Liver (tissue), 3 donors: Measurements from ENCODE around the gene MYO18A.

Source experiments
- ATF3 ChIP-seq: IDR thresholded peaks from 2 replicates; pipeline ENCODE4 v1.6.1; 2016; ENCODE audit warnings: antibody characterized with exemption
- EGR1 ChIP-seq, 2 donors: IDR thresholded peaks; 2 replicates each; pipeline ENCODE4 v1.6.1; 2016 to 2018; ENCODE audit warnings: antibody characterized with exemption in 2 of 2, low read depth in 2 of 2
- GABPA ChIP-seq, 2 donors: IDR thresholded peaks in 1 of 2; conservative IDR thresholded peaks in 1 of 2; 2 replicates each; pipeline ENCODE4 v1.6.1; 2016; ENCODE audit warnings: antibody characterized with exemption in 2 of 2, mild to moderate bottlenecking in 1 of 2, moderate library complexity in 1 of 2
- HNF4G ChIP-seq: IDR thresholded peaks from 2 replicates; pipeline ENCODE4 v1.6.1; 2016; ENCODE audit warnings: antibody characterized with exemption
- RAD21 ChIP-seq, 2 donors: IDR thresholded peaks; 2 replicates each; pipeline ENCODE4 v1.6.1; 2016; ENCODE audit warnings: antibody characterized with exemption in 2 of 2, mild to moderate bottlenecking in 2 of 2
- RXRA ChIP-seq, 2 donors: IDR thresholded peaks; 2 replicates each; pipeline ENCODE4 v1.6.1; 2017 to 2018; ENCODE audit warnings: antibody characterized with exemption in 2 of 2, mild to moderate bottlenecking in 1 of 2
- SP1 ChIP-seq: IDR thresholded peaks from 2 replicates; pipeline ENCODE4 v1.6.1; 2018; ENCODE audit warnings: antibody characterized with exemption, mild to moderate bottlenecking
- YY1 ChIP-seq: IDR thresholded peaks from 2 replicates; pipeline ENCODE4 v1.6.1; 2016; ENCODE audit warnings: antibody characterized with exemption, mild to moderate bottlenecking
- ZBTB33 ChIP-seq: IDR thresholded peaks from 2 replicates; pipeline ENCODE4 v1.6.1; 2016; ENCODE audit warnings: antibody characterized with exemption
- TF ChIP-seq, protein P1 (sequence below): IDR thresholded peaks from 2 replicates; pipeline ENCODE4 v1.6.1; 2016; ENCODE audit warnings: antibody characterized with exemption, mild to moderate bottlenecking
- TF ChIP-seq, protein P2 (sequence below): fragments of 150-350 bp; IDR thresholded peaks from 2 replicates; pipeline ENCODE4 v1.5.1; 2017; ENCODE audit warnings: improper control_type of control experiment, low read depth, low read length; ENCODE audit not compliant: missing input control
- TF ChIP-seq, protein P3 (sequence below): IDR thresholded peaks from 2 replicates; pipeline ENCODE4 v1.6.1; 2016; ENCODE audit warnings: antibody characterized with exemption
- donor health status: healthy.
- donor health status: healthy.

DNA sequence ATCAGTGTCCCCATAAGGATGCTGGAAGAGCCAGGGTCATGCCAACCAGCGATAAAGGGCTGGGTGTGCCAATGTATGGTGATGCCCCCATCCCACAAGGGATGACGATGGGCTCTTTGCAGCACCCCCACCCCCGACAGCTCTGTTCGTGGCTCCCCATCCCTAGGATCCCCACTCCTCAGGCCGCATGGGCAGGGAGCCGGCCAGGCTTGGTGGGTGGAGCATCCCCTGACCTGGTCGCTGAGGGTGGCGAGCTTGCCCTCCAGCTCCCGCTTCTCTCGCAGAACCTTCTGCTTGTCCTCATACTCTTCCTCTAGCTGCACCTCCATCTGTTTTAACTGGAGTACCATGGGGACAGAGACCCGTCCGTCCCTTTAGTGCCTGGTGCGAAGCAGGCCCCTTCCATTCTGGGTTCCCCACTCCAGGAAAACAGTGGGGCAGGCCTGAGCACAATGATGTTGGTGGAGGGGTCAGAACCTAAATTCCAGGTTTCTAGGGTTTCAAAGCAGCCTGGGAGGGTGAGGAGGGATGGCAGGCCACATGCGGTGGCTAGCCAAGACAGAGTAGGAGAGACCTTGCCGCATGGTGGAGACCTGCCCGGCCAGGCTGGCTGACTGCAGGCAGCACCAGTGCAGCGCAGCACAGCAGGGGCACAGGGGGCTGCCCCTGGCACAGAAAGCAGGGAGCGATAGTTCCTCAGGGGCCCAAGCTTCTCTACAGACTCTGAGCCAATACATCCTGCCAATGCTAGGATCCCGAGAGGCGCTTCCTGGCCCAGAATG lies 86.9 kb downstream of the MYO18A start:
- TF ChIP-seq, protein P1, sequence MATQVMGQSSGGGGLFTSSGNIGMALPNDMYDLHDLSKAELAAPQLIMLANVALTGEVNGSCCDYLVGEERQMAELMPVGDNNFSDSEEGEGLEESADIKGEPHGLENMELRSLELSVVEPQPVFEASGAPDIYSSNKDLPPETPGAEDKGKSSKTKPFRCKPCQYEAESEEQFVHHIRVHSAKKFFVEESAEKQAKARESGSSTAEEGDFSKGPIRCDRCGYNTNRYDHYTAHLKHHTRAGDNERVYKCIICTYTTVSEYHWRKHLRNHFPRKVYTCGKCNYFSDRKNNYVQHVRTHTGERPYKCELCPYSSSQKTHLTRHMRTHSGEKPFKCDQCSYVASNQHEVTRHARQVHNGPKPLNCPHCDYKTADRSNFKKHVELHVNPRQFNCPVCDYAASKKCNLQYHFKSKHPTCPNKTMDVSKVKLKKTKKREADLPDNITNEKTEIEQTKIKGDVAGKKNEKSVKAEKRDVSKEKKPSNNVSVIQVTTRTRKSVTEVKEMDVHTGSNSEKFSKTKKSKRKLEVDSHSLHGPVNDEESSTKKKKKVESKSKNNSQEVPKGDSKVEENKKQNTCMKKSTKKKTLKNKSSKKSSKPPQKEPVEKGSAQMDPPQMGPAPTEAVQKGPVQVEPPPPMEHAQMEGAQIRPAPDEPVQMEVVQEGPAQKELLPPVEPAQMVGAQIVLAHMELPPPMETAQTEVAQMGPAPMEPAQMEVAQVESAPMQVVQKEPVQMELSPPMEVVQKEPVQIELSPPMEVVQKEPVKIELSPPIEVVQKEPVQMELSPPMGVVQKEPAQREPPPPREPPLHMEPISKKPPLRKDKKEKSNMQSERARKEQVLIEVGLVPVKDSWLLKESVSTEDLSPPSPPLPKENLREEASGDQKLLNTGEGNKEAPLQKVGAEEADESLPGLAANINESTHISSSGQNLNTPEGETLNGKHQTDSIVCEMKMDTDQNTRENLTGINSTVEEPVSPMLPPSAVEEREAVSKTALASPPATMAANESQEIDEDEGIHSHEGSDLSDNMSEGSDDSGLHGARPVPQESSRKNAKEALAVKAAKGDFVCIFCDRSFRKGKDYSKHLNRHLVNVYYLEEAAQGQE, result no peak
- TF ChIP-seq, protein P2, sequence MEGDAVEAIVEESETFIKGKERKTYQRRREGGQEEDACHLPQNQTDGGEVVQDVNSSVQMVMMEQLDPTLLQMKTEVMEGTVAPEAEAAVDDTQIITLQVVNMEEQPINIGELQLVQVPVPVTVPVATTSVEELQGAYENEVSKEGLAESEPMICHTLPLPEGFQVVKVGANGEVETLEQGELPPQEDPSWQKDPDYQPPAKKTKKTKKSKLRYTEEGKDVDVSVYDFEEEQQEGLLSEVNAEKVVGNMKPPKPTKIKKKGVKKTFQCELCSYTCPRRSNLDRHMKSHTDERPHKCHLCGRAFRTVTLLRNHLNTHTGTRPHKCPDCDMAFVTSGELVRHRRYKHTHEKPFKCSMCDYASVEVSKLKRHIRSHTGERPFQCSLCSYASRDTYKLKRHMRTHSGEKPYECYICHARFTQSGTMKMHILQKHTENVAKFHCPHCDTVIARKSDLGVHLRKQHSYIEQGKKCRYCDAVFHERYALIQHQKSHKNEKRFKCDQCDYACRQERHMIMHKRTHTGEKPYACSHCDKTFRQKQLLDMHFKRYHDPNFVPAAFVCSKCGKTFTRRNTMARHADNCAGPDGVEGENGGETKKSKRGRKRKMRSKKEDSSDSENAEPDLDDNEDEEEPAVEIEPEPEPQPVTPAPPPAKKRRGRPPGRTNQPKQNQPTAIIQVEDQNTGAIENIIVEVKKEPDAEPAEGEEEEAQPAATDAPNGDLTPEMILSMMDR, result no peak
- TF ChIP-seq ZBTB33 (no peak), GABPA (IDR thresholded peaks at IDR 0.05 in 1 of 2, conservative IDR thresholded peaks at IDR 0.05 in 1 of 2) (no peak), RAD21 (IDR thresholded peaks at IDR 0.05) (no peak), SP1 (no peak), HNF4G (no peak), EGR1 (IDR thresholded peaks at IDR 0.05; ENCODE audit: low read depth in 2 of 2) (no peak), YY1 (no peak), RXRA (IDR thresholded peaks at IDR 0.05) (no peak), ATF3 (no peak)
- TF ChIP-seq, protein P3, sequence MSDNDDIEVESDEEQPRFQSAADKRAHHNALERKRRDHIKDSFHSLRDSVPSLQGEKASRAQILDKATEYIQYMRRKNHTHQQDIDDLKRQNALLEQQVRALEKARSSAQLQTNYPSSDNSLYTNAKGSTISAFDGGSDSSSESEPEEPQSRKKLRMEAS, result no peak
